Prostate gland (tissue), 2 donors: Measurements from ENCODE around the gene ANTKMT.

Experiments
- CTCF ChIP-seq, 4 experiments: fragments of 200-600 bp in 2 of 4; fragments of 450-650 bp in 2 of 4; sonication (generic) in 2 of 4; IDR thresholded peaks; 1 replicate in 3 of 4; 2 replicates in 1 of 4; pipeline ENCODE4 v1.5.1; 2016 to 2019; ENCODE audit warnings: antibody characterized with exemption in 4 of 4, mild to moderate bottlenecking in 2 of 4, moderate library complexity in 2 of 4
- POLR2A ChIP-seq: fragments of 450-650 bp; IDR thresholded peaks from one replicate; pipeline ENCODE4 v1.6.1; 2016; ENCODE audit warnings: antibody characterized with exemption, mild to moderate bottlenecking
- POLR2AphosphoS5 ChIP-seq: sonication (generic); formaldehyde crosslinking; IDR thresholded peaks from one replicate; pipeline ENCODE4 v1.6.1; 2017; ENCODE audit warnings: antibody characterized with exemption

- TF ChIP-seq CTCF (IDR thresholded peaks at IDR 0.05) (no peak), POLR2A (no peak), POLR2AphosphoS5 (no peak)
Measured at GRCh38 chr16:671353-672131, 49.4 kb upstream of the ANTKMT start.
